ENCODE results near the gene BCL2A1.

The BCL2A1 gene

GRCh38 chr15:80002267-80002666 is 31.3 kb upstream of the BCL2A1 start:
- no peak for DNase-seq (ENCODE audit: low read depth)
- TF ChIP-seq CTCF (conservative IDR thresholded peaks at IDR 0.05; ENCODE audit: low read length) = no peak
- no peak overlapping the region for H3K4me3 ChIP-seq (ENCODE audit: low read length)

- H3K4me3 ChIP-seq (ENCODE audit: low read length) = no peak overlapping the region
- TF ChIP-seq CTCF (conservative IDR thresholded peaks at IDR 0.05; ENCODE audit: low read length) = no peak
- peak; percentile 45 for DNase-seq (ENCODE audit: low read depth)
Measured at GRCh38 chr15:79994615-79995014, 23.6 kb upstream of the BCL2A1 start.

- H3K4me3 ChIP-seq (ENCODE audit: low read length) = no peak overlapping the region
- no peak for TF ChIP-seq CTCF (conservative IDR thresholded peaks at IDR 0.05; ENCODE audit: low read length)
- DNase-seq (ENCODE audit: low read depth) = no peak
Measured at GRCh38 chr15:79991826-79992225, 20.8 kb upstream of the BCL2A1 start.

- DNase-seq (ENCODE audit: low read depth) = no peak
- no peak for TF ChIP-seq CTCF (conservative IDR thresholded peaks at IDR 0.05; ENCODE audit: low read length)
- H3K4me3 ChIP-seq (ENCODE audit: low read length) = no peak overlapping the region
Measured at GRCh38 chr15:79990997-79991334, 20.0 kb upstream of the BCL2A1 start.

GRCh38 chr15:79990280-79990996 is 19.4 kb upstream of the BCL2A1 start:
- no peak for TF ChIP-seq CTCF (conservative IDR thresholded peaks at IDR 0.05; ENCODE audit: low read length)
- H3K4me3 ChIP-seq (ENCODE audit: low read length) = no peak overlapping the region
- DNase-seq (ENCODE audit: low read depth) = no peak

- no peak for TF ChIP-seq CTCF (conservative IDR thresholded peaks at IDR 0.05; ENCODE audit: low read length)
- DNase-seq (ENCODE audit: low read depth) = peak; percentile 49
- H3K4me3 ChIP-seq (ENCODE audit: low read length) = no peak overlapping the region
Measured at GRCh38 chr15:79989682-79990081, 18.7 kb upstream of the BCL2A1 start.

GRCh38 chr15:79989183-79989582 is 18.2 kb upstream of the BCL2A1 start:
- DNase-seq (ENCODE audit: low read depth) = no peak
- no peak for TF ChIP-seq CTCF (conservative IDR thresholded peaks at IDR 0.05; ENCODE audit: low read length)

More at GRCh38 chr15:79989183-79989582, 18.2 kb upstream of the BCL2A1 start:
- H3K4me3 ChIP-seq (ENCODE audit: low read length) = no peak overlapping the region

Measured in AG10803 (cell line).